H1 (cell line): Measurements from ENCODE around the gene PALD1. TPM values are rescaled to one million over a fixed set of nuclear protein-coding genes. Genes with fewer than 3 reads are reported as not detected.

ENCODE experiments used
- CHD1 ChIP-seq: IDR thresholded peaks from 2 replicates; pipeline ENCODE4 v1.6.1; 2012; ENCODE audit warnings: low read depth, low read length, improper control_type of control experiment
- E2F6 ChIP-seq: IDR thresholded peaks from 2 replicates; pipeline ENCODE4 v1.6.1; 2012; ENCODE audit warnings: inconsistent platforms
- EP300 ChIP-seq, 2 experiments: IDR thresholded peaks; 1 replicate in 1 of 2; 2 replicates in 1 of 2; pipeline ENCODE4 v1.6.1; 2011 to 2012; ENCODE audit warnings: low read depth in 2 of 2, low read length in 2 of 2, mild to moderate bottlenecking in 2 of 2, borderline replicate concordance in 1 of 2, inconsistent platforms in 1 of 2, moderate library complexity in 1 of 2
- RXRA ChIP-seq: IDR thresholded peaks from 2 replicates; pipeline ENCODE4 v1.6.1; 2011; ENCODE audit warnings: low read depth, mild to moderate bottlenecking, low read length, moderate library complexity; ENCODE audit not compliant: insufficient read depth
- polyA plus RNA-seq, 7 experiments: library from polyadenylated mRNA; depleted of rRNA in 3 of 7; stranded (reverse) in 5 of 7; unstranded in 2 of 7; fragments of >200 nt in 5 of 7; fragments of 200-250 nt in 2 of 7; gene quantifications; 1 replicate in 5 of 7; 2 replicates in 1 of 7; 4 replicates in 1 of 7; pipeline versions ENCODE4 v1.2.1 to v1.2.3, GENCODE V29; 2011 to 2013; ENCODE audit warnings: missing spikeins in 2 of 7, mixed read lengths in 2 of 7
- total RNA-seq: library from RNA; stranded (reverse); fragmentation: NEBNext Ultra II Directional; extraction: Animal tissue kit (Norgen Biotek cat#: 25700); gene quantifications from 2 replicates; pipeline ENCODE4 v1.2.1, GENCODE V29; 2021

The PALD1 gene
- total and polyA plus RNA-seq, 2 of the 8 experiments (the other 6 are each of a cell fraction or from before 2014, with no cell fraction given), result 13.3 to 32.8 TPM

DNA sequence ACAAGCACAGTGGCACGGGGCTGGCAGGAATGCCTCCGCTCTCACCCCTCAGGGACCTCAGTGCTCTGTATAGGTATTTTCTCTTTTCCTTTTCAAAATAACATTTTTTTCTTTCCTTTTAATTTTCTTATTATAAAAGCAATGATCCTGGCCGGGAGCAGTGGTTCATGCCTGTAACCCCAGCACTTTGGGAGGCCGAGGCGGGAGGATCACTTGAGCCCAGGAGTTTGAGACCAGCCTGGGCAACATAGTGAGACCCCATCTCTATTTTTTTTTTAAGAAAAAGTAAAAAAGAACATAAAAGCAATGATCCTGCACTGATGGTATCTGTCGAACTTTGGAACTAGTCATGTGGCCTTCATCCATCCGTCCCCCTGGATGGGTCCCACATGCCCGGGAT is 120.8 kb downstream of the PALD1 start (continued):
- TF ChIP-seq CHD1 (no peak), E2F6 (no peak), RXRA (no peak), EP300 (IDR thresholded peaks at IDR 0.05; ENCODE audit: borderline replicate concordance in 1 of 2, low read depth in 2 of 2, low read length in 2 of 2) (no peak)
- TF ChIP-seq, all 59 proteins: peak for 0
